Testis (tissue), 3 donors: ENCODE results near the gene BIN1. TPM values are rescaled to one million over a fixed set of nuclear protein-coding genes. Genes with fewer than 3 reads are reported as not detected.

Source experiments
- DNase-seq: peaks from one replicate; pipeline ENCODE4 v3.0.0-alpha.2; 2019
- H3K27ac ChIP-seq, 2 donors: fragments of 200-600 bp; sonication (generic); one replicate each; pipeline ENCODE4 v1.5.1; 2019
- H3K27me3 ChIP-seq: fragments of 200-600 bp; sonication (generic); one replicate; pipeline ENCODE4 v1.5.1; 2019
- H3K36me3 ChIP-seq: fragments of 200-600 bp; sonication (generic); one replicate; pipeline ENCODE4 v1.5.1; 2017; ENCODE audit warnings: low read depth; ENCODE audit errors: missing control alignments
- H3K4me1 ChIP-seq: fragments of 200-600 bp; sonication (generic); one replicate; pipeline ENCODE4 v1.5.1; 2019
- H3K4me3 ChIP-seq, 2 donors: fragments of 200-600 bp; sonication (generic); one replicate each; pipeline ENCODE4 v1.5.1; 2017 to 2019
- H3K9me3 ChIP-seq: fragments of 200-600 bp; sonication (generic); one replicate; pipeline ENCODE4 v1.5.1; 2017
- POLR2A ChIP-seq: fragments of 450-650 bp; IDR thresholded peaks from one replicate; pipeline ENCODE4 v1.6.1; 2017; ENCODE audit warnings: antibody characterized with exemption, mild to moderate bottlenecking, moderate library complexity
- WGBS, 2 donors: methylation state at CpG; one replicate each; pipeline ENCODE4 v1.1.5; 2018; 5-methylcytosine and 5-hydroxymethylcytosine counted together
- intact Hi-C: fragments of 100-400 bp; cut with DNase I; formaldehyde crosslinking; loops from one replicate; pipeline ENCODE4 v1.15.1; 2023; ENCODE audit warnings: low total_unique reads
- polyA plus RNA-seq: library from polyadenylated mRNA; stranded (reverse); fragments of 350-450 nt; fragmentation: Illumina TruSeq; extraction: RNeasy Lipid Tissue Mini Kit (QIAGEN cat#74804); gene quantifications from one replicate; pipeline ENCODE4 v1.2.3, GENCODE V29; 2014; ENCODE audit warnings: low read depth, low replicate concordance; ENCODE audit not compliant: insufficient read depth
- total RNA-seq, 2 donors: library from RNA; depleted of rRNA; stranded (reverse); fragments of >200 nt; gene quantifications; one replicate each; pipeline ENCODE4 v1.2.3, GENCODE V29; 2016
- TF ChIP-seq, protein P1 (sequence below), 3 experiments: fragments of 450-650 bp in 2 of 3; fragments of 200-600 bp in 1 of 3; sonication (generic) in 1 of 3; IDR thresholded peaks; one replicate each; pipeline ENCODE4 v1.5.1; 2016 to 2019; ENCODE audit warnings: antibody characterized with exemption in 3 of 3, mild to moderate bottlenecking in 2 of 3, moderate library complexity in 1 of 3

BIN1 gene
- total and polyA plus RNA-seq, 3 donors from 2014 or later = 25.0 to 38.8 (median 28.7) TPM

DNA sequence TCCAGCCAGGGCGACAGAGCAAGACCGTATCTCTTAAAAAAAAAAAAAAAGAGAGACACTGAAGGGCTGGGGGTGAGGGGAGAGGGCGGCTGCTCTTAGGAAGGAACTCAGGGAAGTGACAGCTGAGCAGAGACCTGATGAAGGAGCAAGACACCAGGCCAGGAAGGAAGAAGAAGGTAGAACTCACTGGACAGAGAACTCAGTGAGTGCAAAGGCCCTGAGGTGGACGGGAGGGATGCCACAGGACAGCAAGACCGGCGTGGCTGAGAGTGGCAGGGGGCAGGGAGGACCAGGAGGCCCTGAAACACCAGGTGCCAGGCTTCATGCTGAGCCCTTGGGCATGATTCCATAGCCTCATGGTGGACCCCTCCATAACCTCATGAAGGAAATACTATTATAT is 18.2 kb downstream of the BIN1 start:
- Histone ChIP-seq H3K4me1 (peaks cover 41% of the 10 kb centered on the region), H3K36me3 (no peaks in the 10 kb centered on the region), H3K27ac (peak overlapping the region in 1 of 2 donors; percentile 83), H3K4me3 (no peak overlapping the region), H3K27me3 (no peaks in the 10 kb centered on the region), H3K9me3 (no peaks in the 10 kb centered on the region)
- TF ChIP-seq POLR2A = no peak
- DNase-seq = no peak
- WGBS, 2 donors = 89% methylated on average over 6 of the region's 6 CpGs
- intact Hi-C loops = loop anchor here (10.0 kb wide), 1 partner anchor 86 kb away; no protein-coding TSS in a partner anchor

- intact Hi-C loops = loop anchor here (10.0 kb wide), 1 partner anchor 87 kb away; no protein-coding TSS in a partner anchor
- Histone ChIP-seq H3K36me3 (no peaks in the 10 kb centered on the region), H3K4me3 (no peak overlapping the region), H3K9me3 (no peaks in the 10 kb centered on the region), H3K27me3 (no peaks in the 10 kb centered on the region), H3K4me1 (peaks cover 47% of the 10 kb centered on the region), H3K27ac (peak overlapping the region; percentile 72 to 83)
- WGBS, 2 donors = 66 to 72% methylated on average over 10 to 13 of the region's 13 CpGs
- no peak for DNase-seq
- TF ChIP-seq, protein P1, sequence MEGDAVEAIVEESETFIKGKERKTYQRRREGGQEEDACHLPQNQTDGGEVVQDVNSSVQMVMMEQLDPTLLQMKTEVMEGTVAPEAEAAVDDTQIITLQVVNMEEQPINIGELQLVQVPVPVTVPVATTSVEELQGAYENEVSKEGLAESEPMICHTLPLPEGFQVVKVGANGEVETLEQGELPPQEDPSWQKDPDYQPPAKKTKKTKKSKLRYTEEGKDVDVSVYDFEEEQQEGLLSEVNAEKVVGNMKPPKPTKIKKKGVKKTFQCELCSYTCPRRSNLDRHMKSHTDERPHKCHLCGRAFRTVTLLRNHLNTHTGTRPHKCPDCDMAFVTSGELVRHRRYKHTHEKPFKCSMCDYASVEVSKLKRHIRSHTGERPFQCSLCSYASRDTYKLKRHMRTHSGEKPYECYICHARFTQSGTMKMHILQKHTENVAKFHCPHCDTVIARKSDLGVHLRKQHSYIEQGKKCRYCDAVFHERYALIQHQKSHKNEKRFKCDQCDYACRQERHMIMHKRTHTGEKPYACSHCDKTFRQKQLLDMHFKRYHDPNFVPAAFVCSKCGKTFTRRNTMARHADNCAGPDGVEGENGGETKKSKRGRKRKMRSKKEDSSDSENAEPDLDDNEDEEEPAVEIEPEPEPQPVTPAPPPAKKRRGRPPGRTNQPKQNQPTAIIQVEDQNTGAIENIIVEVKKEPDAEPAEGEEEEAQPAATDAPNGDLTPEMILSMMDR (IDR thresholded peaks at IDR 0.05) = no peak
- no peak for TF ChIP-seq POLR2A
Measured at GRCh38 chr2:127087791-127088495, 19.0 kb downstream of the BIN1 start.

- Histone ChIP-seq H3K4me1 (peaks cover 55% of the 10 kb centered on the region), H3K27ac (peak overlapping the region; percentile 72 to 83), H3K36me3 (no peaks in the 10 kb centered on the region), H3K27me3 (no peaks in the 10 kb centered on the region), H3K9me3 (no peaks in the 10 kb centered on the region), H3K4me3 (no peak overlapping the region)
- TF ChIP-seq, protein P1 (IDR thresholded peaks at IDR 0.05) = no peak
- TF ChIP-seq POLR2A = no peak
- peak; percentile 78 for DNase-seq
- WGBS, 2 donors = 28 to 29% methylated on average over 17 to 24 of the region's 24 CpGs
- intact Hi-C loops = loop anchor here (10.0 kb wide), 1 partner anchor 88 kb away; no protein-coding TSS in a partner anchor
Measured at GRCh38 chr2:127086990-127087790, 19.8 kb downstream of the BIN1 start.

DNA sequence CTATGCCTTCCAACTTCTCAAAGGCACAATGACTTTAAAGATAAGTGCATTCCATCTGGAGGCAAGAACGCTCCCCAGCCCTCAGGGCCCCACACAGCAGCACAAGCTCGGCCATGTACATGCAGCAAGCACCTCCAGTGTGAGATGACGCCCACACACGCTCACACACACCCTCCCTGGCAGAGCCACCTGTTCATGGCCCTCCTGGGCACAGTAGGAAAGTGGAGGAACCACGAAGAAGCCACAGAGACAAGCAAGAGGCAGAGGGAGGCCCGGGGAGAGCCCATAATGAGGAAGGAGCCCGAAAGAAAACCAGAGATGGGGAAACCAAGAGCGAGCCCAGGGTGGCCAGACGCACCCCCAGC is 21.7 kb downstream of the BIN1 start:
- peaks cover 73% of the 10 kb centered on the region for H3K4me1 ChIP-seq
- no peak overlapping the region for H3K4me3 ChIP-seq
- WGBS, 2 donors = 44 to 74% methylated on average over 8 to 9 of the region's 9 CpGs
- TF ChIP-seq, protein P1 (IDR thresholded peaks at IDR 0.05) = no peak
- no peak for TF ChIP-seq POLR2A
- no peaks in the 10 kb centered on the region for H3K36me3 ChIP-seq
- no peaks in the 10 kb centered on the region for H3K9me3 ChIP-seq
- peak overlapping the region; percentile 14 to 83 for H3K27ac ChIP-seq
- DNase-seq = no peak
- intact Hi-C loops = loop anchor here (10.0 kb wide), 1 partner anchor 90 kb away; no protein-coding TSS in a partner anchor
- no peaks in the 10 kb centered on the region for H3K27me3 ChIP-seq
